NB4 (cell line): ENCODE measurements around the gene OPCML.

Source experiments
- CTCF ChIP-seq: IDR thresholded peaks from one replicate; pipeline ENCODE4 v1.5.1; 2012; ENCODE audit warnings: low read depth, low read length
- POLR2A ChIP-seq: IDR thresholded peaks from 2 replicates; pipeline ENCODE4 v1.6.1; 2011; ENCODE audit warnings: mild to moderate bottlenecking; ENCODE audit not compliant: insufficient read length; ENCODE audit errors: extremely low read depth
- TF ChIP-seq, protein P1 (sequence below): IDR thresholded peaks from 2 replicates; pipeline ENCODE4 v1.6.1; 2011; ENCODE audit warnings: low read depth, low read length

- TF ChIP-seq, protein P1, sequence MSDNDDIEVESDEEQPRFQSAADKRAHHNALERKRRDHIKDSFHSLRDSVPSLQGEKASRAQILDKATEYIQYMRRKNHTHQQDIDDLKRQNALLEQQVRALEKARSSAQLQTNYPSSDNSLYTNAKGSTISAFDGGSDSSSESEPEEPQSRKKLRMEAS, result no peak
- TF ChIP-seq POLR2A, result no peak
- TF ChIP-seq CTCF, result no peak
Observed at GRCh38 chr11:133366147-133366546, 166.2 kb downstream of the OPCML start.
